Stimulated activated CD4-positive, alpha-beta T cell treated with anti-CD3 and anti-CD28 coated beads, TNF-alpha, amount 100 ng/mL, for 24 hours (primary cell): ENCODE data around the gene CKS2.
"Not testable (repeated sequence)": the region's sequence is repeated elsewhere in the genome, so short reads cannot be mapped to it uniquely, and the experiment has no call there.

Experiments
- DNase-seq, 3 experiments: peaks; one replicate each; pipeline ENCODE4 v3.0.0-alpha.2; 2020; ENCODE audit warnings: low read depth in 3 of 3

CKS2 gene

GRCh38 chr9:89310475-89311345 lies at the start of gene CKS2:
TSS of gene CKS2 (plus strand) at chr9:89311195. CDS start at chr9:89311293, 98 bp downstream.
- peak; percentile 98 to 100 (median 99) for DNase-seq

- DNase-seq, result no peak
Observed at GRCh38 chr9:89273528-89274279, 37.3 kb upstream of the CKS2 start.

GRCh38 chr9:89274838-89275237 lies 36.2 kb upstream of the CKS2 start:
- peak in 1 of 3 experiments; percentile 31 for DNase-seq

- DNase-seq, result not testable (repeated sequence)
Observed at GRCh38 chr9:89276040-89276439, 35.0 kb upstream of the CKS2 start.

- DNase-seq, result no peak
Observed at GRCh38 chr9:89277043-89277442, 34.0 kb upstream of the CKS2 start.

- no peak for DNase-seq
Observed at GRCh38 chr9:89277454-89277853, 33.5 kb upstream of the CKS2 start.

GRCh38 chr9:89278551-89278950 lies 32.4 kb upstream of the CKS2 start:
- no peak for DNase-seq

GRCh38 chr9:89278997-89279739 lies 31.8 kb upstream of the CKS2 start:
- DNase-seq, result peak in 1 of 3 experiments; percentile 10

GRCh38 chr9:89281106-89281505 lies 29.9 kb upstream of the CKS2 start:
- DNase-seq, result no peak

GRCh38 chr9:89282248-89282968 lies 28.6 kb upstream of the CKS2 start:
- not testable (repeated sequence) for DNase-seq

GRCh38 chr9:89284076-89284475 lies 26.9 kb upstream of the CKS2 start:
- no peak for DNase-seq

GRCh38 chr9:89291741-89292140 lies 19.3 kb upstream of the CKS2 start:
- no peak for DNase-seq

GRCh38 chr9:89293014-89293413 lies 18.0 kb upstream of the CKS2 start:
- DNase-seq, result no peak

GRCh38 chr9:89295400-89295799 lies 15.6 kb upstream of the CKS2 start:
- DNase-seq, result no peak

GRCh38 chr9:89301996-89302395 lies 9.0 kb upstream of the CKS2 start:
- DNase-seq, result not testable (repeated sequence)

- no peak for DNase-seq
Observed at GRCh38 chr9:89304020-89304833, 6.8 kb upstream of the CKS2 start.

- no peak for DNase-seq
Observed at GRCh38 chr9:89304834-89305188, 6.2 kb upstream of the CKS2 start.

GRCh38 chr9:89305868-89306267 lies 5.1 kb upstream of the CKS2 start:
- DNase-seq, result no peak

GRCh38 chr9:89309166-89309565 lies 1.8 kb upstream of the CKS2 start:
- DNase-seq, result no peak

- no peak for DNase-seq
Observed at GRCh38 chr9:89309608-89310474, 1.2 kb upstream of the CKS2 start.
